NCI-H1092 (cell line): Measurements from ENCODE around the gene MAP3K13.
A peak's percentile ranks its signal among the peaks of the same experiment; 100 is the strongest.
"Not testable (repeated sequence)": the region's sequence is repeated elsewhere in the genome, so short reads cannot be mapped to it uniquely, and the experiment has no call there.

ENCODE experiments used
- DNase-seq: peaks from one replicate; lab custom pipeline; 2025; lab: John Stamatoyannopoulos, UW

The MAP3K13 gene

GRCh38 chr3:185451432-185451831 lies 88.5 kb downstream of the MAP3K13 start:
- DNase-seq, result not testable (repeated sequence)

GRCh38 chr3:185457376-185457775 lies 94.4 kb downstream of the MAP3K13 start:
- DNase-seq, result no peak

- DNase-seq, result no peak
Measured at GRCh38 chr3:185460309-185460708, 97.4 kb downstream of the MAP3K13 start.

GRCh38 chr3:185460719-185461350 lies 97.9 kb downstream of the MAP3K13 start:
- no peak for DNase-seq

GRCh38 chr3:185465471-185465870 lies 102.5 kb downstream of the MAP3K13 start:
- DNase-seq, result no peak

GRCh38 chr3:185466123-185466522 lies 103.2 kb downstream of the MAP3K13 start:
- DNase-seq, result not testable (repeated sequence)

GRCh38 chr3:185469542-185469941 lies 106.6 kb downstream of the MAP3K13 start:
- DNase-seq, result no peak

GRCh38 chr3:185470323-185470722 lies 107.4 kb downstream of the MAP3K13 start:
- DNase-seq, result no peak

- no peak for DNase-seq
Measured at GRCh38 chr3:185473290-185473815, 110.4 kb downstream of the MAP3K13 start.

- not testable (repeated sequence) for DNase-seq
Measured at GRCh38 chr3:185474922-185475321, 112.0 kb downstream of the MAP3K13 start.

GRCh38 chr3:185477316-185477715 lies 114.4 kb downstream of the MAP3K13 start:
- no peak for DNase-seq

- DNase-seq, result no peak
Measured at GRCh38 chr3:185479373-185479945, 116.5 kb downstream of the MAP3K13 start.

- no peak for DNase-seq
Measured at GRCh38 chr3:185484296-185484695, 121.4 kb downstream of the MAP3K13 start.

- no peak for DNase-seq
Measured at GRCh38 chr3:185486394-185486793, 123.5 kb downstream of the MAP3K13 start.

GRCh38 chr3:185488465-185488864 lies 125.5 kb downstream of the MAP3K13 start:
- DNase-seq, result no peak

GRCh38 chr3:185489462-185489861 lies 126.5 kb downstream of the MAP3K13 start:
- DNase-seq, result no peak

GRCh38 chr3:185490241-185490640 lies 127.3 kb downstream of the MAP3K13 start:
- no peak for DNase-seq

GRCh38 chr3:185498503-185499396 lies 135.8 kb downstream of the MAP3K13 start, which contains the start of gene TMEM41A:
TSS of gene TMEM41A (minus strand) at chr3:185499035. CDS start at chr3:185498961, 74 bp downstream.
- DNase-seq, result peak; percentile 82

- no peak for DNase-seq
Measured at GRCh38 chr3:185502987-185503386, 140.1 kb downstream of the MAP3K13 start.

- no peak for DNase-seq
Measured at GRCh38 chr3:185503521-185503920, 140.6 kb downstream of the MAP3K13 start.

- no peak for DNase-seq
Measured at GRCh38 chr3:185504636-185505035, 141.7 kb downstream of the MAP3K13 start.

GRCh38 chr3:185507883-185508282 lies 144.9 kb downstream of the MAP3K13 start:
- DNase-seq, result no peak
